Measurements from ENCODE around the gene RYR2. TPM values are rescaled to one million over a fixed set of nuclear protein-coding genes. Genes with fewer than 3 reads are reported as not detected.

RYR2 gene
- polyA plus RNA-seq, 2 of the 4 experiments (the other 2 are of a cell fraction) = 0.06 TPM; not detected in 1

- no peak for TF ChIP-seq ZSCAN20 (CRISPR knock-in tag; IDR thresholded peaks at IDR 0.05)
- TF ChIP-seq CHD2 (IDR thresholded peaks at IDR 0.05; ENCODE audit: low read length, partially characterized antibody) = no peak
- no peak for TF ChIP-seq NPAS2 (CRISPR knock-in tag; IDR thresholded peaks at IDR 0.05; ENCODE audit: borderline replicate concordance)
- no peak for TF ChIP-seq KDM1A (IDR thresholded peaks at IDR 0.05; ENCODE audit: low read depth)
- TF ChIP-seq RFX5 (IDR thresholded peaks at IDR 0.05) = no peak
Observed at GRCh38 chr1:237681210-237681609, 639.2 kb downstream of the RYR2 start (continued).

- CTCF ChIA-PET = interaction anchor here (0.9 kb wide), 1 partner anchor 9 kb away, joined by 4 read pairs; no protein-coding TSS in a partner anchor
- H3K4me1 ChIP-seq = no peaks in the 10 kb centered on the region
- POLR2A ChIA-PET = no interaction called here
- no peak overlapping the region for H3K27ac ChIP-seq
- ATAC-seq = no peak
- TF ChIP-seq EP300 (IDR thresholded peaks at IDR 0.05) (no peak), HDAC2 (IDR thresholded peaks at IDR 0.05) (no peak), FOSL2 (IDR thresholded peaks at IDR 0.05) (no peak), FOSL2 (CRISPR knock-in tag; IDR thresholded peaks at IDR 0.05) (no peak), RCOR1 (IDR thresholded peaks at IDR 0.05; ENCODE audit: low read depth, low read length) (no peak), SREBF2 (IDR thresholded peaks at IDR 0.05) (no peak), NPAS2 (CRISPR knock-in tag; IDR thresholded peaks at IDR 0.05; ENCODE audit: borderline replicate concordance) (no peak), HEYL (CRISPR knock-in tag; IDR thresholded peaks at IDR 0.05) (no peak), ZC3H11A (IDR thresholded peaks at IDR 0.05) (no peak)
- 27% methylated on average over 6 of the region's 6 CpGs for WGBS (ENCODE audit: missing lambda C conversion rate)
- peak in 1 of 2 experiments; percentile 17 for DNase-seq (ENCODE audit: low read depth in 1 of 2, low spot score in 1 of 2)
- no peak for FAIRE-seq
- H3K4me3 ChIP-seq = no peak overlapping the region
- no peaks in the 10 kb centered on the region for H3K9me3 ChIP-seq
- H3K4me2 ChIP-seq = no peak overlapping the region
Observed at GRCh38 chr1:237684236-237684635, 642.3 kb downstream of the RYR2 start.

GRCh38 chr1:237685551-237685950 lies 643.6 kb downstream of the RYR2 start:
- Histone ChIP-seq H3K27ac (no peak overlapping the region), H3K4me2 (no peak overlapping the region), H3K9me3 (no peaks in the 10 kb centered on the region), H3K4me3 (no peak overlapping the region), H3K4me1 (no peaks in the 10 kb centered on the region)
- ATAC-seq (no peak), FAIRE-seq (no peak), DNase-seq (ENCODE audit: low read depth in 1 of 2, low spot score in 1 of 2) (no peak)
- 6% methylated on average over 1 of the region's 1 CpG for WGBS (ENCODE audit: missing lambda C conversion rate)
- ChIA-PET POLR2A (no interaction called here), CTCF (no interaction called here)
- no peak for TF ChIP-seq FOSL2 (IDR thresholded peaks at IDR 0.05)
- TF ChIP-seq FOSL2 (CRISPR knock-in tag; IDR thresholded peaks at IDR 0.05) = no peak
- TF ChIP-seq SREBF2 (IDR thresholded peaks at IDR 0.05) = no peak
- TF ChIP-seq KDM5A (IDR thresholded peaks at IDR 0.05) = no peak

GRCh38 chr1:237687804-237688203 lies 645.8 kb downstream of the RYR2 start:
- TF ChIP-seq CTCF (IDR thresholded peaks at IDR 0.05) (no peak), HOXA7 (CRISPR knock-in tag; IDR thresholded peaks at IDR 0.05) (no peak), HES2 (IDR thresholded peaks at IDR 0.05) (no peak), CBX8 (IDR thresholded peaks at IDR 0.05) (no peak), CHD4 (IDR thresholded peaks at IDR 0.05; ENCODE audit: borderline replicate concordance) (no peak), BCL3 (IDR thresholded peaks at IDR 0.05) (no peak), HMGXB4 (CRISPR knock-in tag; IDR thresholded peaks at IDR 0.05; ENCODE audit: borderline replicate concordance) (no peak), SREBF2 (IDR thresholded peaks at IDR 0.05) (no peak), POLR2A (IDR thresholded peaks at IDR 0.05; ENCODE audit: low read length) (no peak), RNF2 (IDR thresholded peaks at IDR 0.05; ENCODE audit: borderline replicate concordance, low read depth) (no peak), TFCP2L1 (CRISPR knock-in tag; IDR thresholded peaks at IDR 0.05) (no peak), HDAC2 (IDR thresholded peaks at IDR 0.05) (no peak), EHMT2 (IDR thresholded peaks at IDR 0.05; ENCODE audit: low read depth) (no peak), RARB (CRISPR knock-in tag; IDR thresholded peaks at IDR 0.05) (no peak), CHD2 (IDR thresholded peaks at IDR 0.05; ENCODE audit: low read length, partially characterized antibody) (no peak), TP53 (CRISPR knock-in tag; IDR thresholded peaks at IDR 0.05) (no peak), KDM1A (IDR thresholded peaks at IDR 0.05; ENCODE audit: low read depth) (no peak), JUNB (IDR thresholded peaks at IDR 0.05) (no peak), HEYL (CRISPR knock-in tag; IDR thresholded peaks at IDR 0.05) (no peak)
- Histone ChIP-seq H3K4me3 (no peak overlapping the region), H3K4me2 (no peak overlapping the region), H3K9me3 (no peaks in the 10 kb centered on the region), H3K27ac (no peak overlapping the region), H3K4me1 (no peaks in the 10 kb centered on the region)
- POLR2A ChIA-PET = no interaction called here
- ATAC-seq = no peak
- CTCF ChIA-PET = no interaction called here
- no peak for DNase-seq (ENCODE audit: low read depth in 1 of 2, low spot score in 1 of 2)
- no peak for FAIRE-seq
- 38% methylated on average over 5 of the region's 5 CpGs for WGBS (ENCODE audit: missing lambda C conversion rate)

Measured in A549 (cell line).